HG03097 (cell line): ENCODE measurements around the gene SLC43A1.
A peak's percentile ranks its signal among the peaks of the same experiment; 100 is the strongest.
"Not testable (repeated sequence)": the region's sequence is repeated elsewhere in the genome, so short reads cannot be mapped to it uniquely, and the experiment has no call there.

Source experiments
- ATAC-seq: cut with Tn5 transposase; IDR thresholded peaks from one replicate; pipeline ENCODE4 v1.9.1; 2021; ENCODE audit not compliant: unreplicated experiment, low FRiP score

SLC43A1 gene

DNA sequence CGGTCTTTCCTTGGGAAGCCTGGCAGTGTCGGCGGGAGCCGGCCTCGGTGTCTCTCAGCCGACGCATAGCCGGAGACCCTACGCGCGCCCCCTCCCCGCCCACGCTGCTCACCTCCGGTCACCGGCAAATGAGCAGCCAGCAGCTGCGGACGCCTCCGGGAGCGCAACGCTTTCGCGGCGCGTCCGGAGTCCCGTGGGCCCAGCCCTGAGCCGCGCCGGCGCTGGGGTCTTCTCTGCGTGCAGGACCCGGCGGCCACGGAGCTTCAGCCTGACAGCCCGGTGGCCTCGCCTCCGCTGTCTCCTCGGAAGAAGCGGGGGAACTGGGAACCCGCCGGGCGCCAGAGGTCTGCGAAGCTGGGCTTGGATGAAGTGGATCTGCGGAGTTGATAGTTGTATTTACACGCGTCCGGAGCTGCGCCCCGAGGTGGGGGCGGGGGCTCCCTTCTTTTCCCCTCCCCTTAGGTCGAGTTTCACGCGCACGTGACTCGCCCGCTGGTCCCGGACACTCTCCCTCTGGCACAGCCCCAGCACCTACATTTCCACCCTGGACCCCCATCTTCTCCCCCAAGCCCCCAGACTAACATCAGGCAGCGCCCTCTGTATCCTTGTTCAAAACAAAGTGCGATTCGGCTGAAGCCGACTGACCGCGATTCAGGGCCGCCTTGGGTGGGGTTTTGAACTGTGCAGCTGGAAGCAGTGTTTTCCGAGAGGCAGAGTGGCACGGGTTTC is at the start of gene SLC43A1:
Gene SLC43A1, minus strand, starts transcription at position 371 of the 729 bp plus-strand sequence. CDS start 1,591 bp downstream, outside the sequence.
- no peak for ATAC-seq

DNA sequence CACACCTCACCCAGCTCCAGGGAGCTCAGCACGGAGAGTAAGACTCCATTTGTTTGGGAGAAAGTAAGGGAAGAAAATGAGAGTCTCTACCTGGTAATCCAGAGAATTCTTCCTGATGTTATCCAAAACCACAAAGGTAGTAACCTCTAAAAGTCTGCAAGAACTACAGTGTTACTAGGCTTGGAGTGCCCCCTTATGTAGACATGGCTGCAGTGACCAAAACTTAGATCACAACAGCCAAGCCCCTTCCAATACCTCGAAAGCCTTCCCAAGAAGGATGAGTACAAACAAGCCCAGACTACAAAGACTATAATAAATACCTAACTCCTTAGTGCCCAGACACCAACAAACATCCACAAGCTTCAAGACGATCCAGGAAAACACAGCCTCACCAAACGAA is 47.1 kb upstream of the SLC43A1 start:
- ATAC-seq: no peak

- ATAC-seq: no peak
Observed at GRCh38 chr11:57560146-57560545, 44.6 kb upstream of the SLC43A1 start.

DNA sequence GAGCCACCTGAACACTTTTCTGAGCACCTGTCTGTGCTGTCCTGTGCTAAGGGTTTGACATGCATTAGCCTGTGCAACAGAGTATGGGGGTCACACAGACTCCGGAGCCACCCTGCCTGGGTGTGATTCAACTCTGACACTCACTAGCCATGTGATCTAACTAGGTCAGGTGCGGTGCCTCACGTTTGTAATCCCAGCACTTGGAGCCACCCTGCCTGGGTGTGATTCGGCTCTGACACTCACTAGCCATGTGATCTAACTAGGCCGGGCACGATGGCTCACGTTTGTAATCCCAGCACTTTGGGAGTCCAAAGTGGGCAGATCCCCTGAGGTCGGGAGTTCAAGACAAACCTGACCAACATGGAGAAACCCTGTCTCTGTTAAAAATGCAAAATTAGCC is 40.5 kb upstream of the SLC43A1 start:
- ATAC-seq: no peak

GRCh38 chr11:57555393-57555792 is 39.9 kb upstream of the SLC43A1 start:
- ATAC-seq: no peak

DNA sequence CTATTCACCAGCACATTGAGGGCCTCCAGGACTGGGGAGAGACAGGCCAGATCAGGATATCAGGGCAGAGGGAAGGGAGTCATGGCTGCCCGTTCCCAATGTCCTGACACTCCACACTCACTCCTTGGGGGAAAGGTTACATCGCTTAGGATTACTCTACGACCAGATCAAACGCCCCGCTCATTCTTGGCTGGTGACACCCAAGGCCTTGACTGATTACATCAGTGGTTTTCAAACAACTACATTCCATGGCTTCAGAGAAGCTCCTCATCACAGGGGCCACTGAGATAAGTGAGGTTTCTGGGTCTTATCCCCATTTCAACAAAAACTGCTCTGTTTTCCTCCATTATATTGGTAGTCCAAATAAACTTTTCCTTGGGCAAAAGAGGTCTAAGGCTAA is 37.0 kb upstream of the SLC43A1 start:
- no peak for ATAC-seq

- ATAC-seq: no peak
Observed at GRCh38 chr11:57551941-57552340, 36.4 kb upstream of the SLC43A1 start.

- no peak for ATAC-seq
Observed at GRCh38 chr11:57549983-57550382, 34.5 kb upstream of the SLC43A1 start.

DNA sequence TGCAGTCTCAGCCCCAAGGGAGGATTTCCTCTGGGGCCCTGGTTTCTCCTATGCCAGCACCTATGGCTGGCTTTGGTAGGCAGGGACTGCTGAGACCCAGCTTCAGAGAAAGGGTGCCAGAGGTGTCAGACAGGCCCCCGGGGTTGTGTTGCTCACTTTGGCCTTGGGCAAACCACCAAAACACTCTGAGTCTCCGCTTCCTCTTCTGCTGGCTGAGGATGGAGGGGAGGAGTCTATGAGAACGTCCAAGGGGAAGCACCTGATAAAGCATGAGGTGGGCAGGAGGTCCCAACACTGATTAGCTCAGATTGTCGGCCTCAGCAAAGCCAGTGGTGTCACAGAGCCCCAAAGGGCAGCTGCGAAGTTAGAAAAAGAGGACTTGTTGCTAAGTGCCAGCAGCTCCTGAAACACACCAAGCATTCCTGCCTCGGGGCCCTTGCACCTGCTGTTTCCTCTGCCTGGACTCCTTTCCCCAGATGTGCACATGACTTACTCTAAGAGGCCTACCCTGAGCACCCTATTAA is 32.4 kb upstream of the SLC43A1 start:
- peak; percentile 50 for ATAC-seq

DNA sequence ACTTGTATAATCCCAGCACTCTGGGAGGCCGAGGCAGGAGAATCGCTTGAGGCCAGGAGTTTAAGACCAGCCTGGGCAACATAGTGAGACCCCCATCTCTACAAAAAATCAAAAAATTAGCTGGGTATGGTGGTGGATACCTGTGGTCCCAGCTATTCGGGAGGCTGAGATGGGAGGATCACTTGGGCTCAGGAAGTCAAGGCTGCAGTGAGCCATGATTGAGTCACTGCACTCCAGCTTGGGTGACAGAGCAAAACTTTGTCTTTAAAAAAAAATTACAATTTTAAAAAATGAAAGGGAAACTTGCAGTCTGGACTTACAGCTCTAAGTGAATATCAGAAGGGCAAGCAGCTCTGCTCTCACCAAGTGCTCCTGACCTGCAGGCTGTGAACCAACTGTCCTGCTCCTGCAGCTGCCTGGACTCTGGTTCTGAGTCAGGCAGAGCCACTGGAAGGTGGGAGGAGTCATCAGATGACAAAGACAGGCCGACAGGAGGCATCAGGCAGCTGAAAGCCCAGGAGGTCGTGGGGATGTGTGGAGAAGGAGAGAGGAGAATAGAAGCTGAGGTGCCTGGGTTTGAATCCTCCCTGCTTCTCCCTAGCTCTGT is 31.5 kb upstream of the SLC43A1 start:
- no peak for ATAC-seq

DNA sequence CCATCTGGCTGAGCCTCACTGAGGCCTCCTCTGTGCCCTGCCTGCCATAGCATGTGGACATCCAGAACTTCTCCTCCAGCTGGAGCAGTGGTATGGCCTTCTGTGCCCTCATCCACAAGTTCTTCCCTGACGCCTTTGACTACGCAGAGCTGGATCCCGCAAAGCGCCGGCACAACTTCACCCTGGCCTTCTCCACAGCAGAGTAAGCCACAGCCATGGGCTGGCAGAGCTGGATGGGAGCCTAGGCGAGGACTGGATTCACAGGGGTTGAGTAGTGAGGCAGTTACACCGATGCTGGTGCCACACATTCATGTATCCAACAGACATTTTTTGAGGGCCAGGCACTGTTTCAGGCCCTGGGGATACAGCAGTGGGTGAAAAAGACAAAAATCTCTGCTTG is 30.9 kb upstream of the SLC43A1 start:
- ATAC-seq: no peak

GRCh38 chr11:57545883-57546282 is 30.4 kb upstream of the SLC43A1 start:
- ATAC-seq: no peak

GRCh38 chr11:57544566-57544965 is 29.1 kb upstream of the SLC43A1 start:
- no peak for ATAC-seq

- no peak for ATAC-seq
Observed at GRCh38 chr11:57543593-57543992, 28.1 kb upstream of the SLC43A1 start.

DNA sequence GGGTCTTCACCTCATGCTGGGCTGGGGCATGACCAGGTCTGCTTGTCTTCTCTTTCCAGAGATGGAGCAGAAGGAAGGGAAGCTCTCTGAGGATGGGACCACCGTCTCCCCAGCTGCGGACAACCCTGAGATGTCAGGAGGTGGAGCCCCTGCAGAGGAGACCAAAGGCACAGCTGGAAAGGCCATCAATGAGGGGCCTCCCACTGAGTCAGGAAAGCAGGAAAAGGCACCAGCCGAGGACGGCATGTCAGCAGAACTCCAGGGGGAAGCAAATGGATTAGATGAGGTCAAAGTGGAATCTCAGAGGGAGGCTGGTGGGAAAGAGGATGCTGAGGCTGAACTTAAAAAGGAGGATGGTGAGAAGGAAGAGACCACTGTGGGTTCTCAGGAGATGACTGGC is 27.1 kb upstream of the SLC43A1 start:
- ATAC-seq: no peak

DNA sequence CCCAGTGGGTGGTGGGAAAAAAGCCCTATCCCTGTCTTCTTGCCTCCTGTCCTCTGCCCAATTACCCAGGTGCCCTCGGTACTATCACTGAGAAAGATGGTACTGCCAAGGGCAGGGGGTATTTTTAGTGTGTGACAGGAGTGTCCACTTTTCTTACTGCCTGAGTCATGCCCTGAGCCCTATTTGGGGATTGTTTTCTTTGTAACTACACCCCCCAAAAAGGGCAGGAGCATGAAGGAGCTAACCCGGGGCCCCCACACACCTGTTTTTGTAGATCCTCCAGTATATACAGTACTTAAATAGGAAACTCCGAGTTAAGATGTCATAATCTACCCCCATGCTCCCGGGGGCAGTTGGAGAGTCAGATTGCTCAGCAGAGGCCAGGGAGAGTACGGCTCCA is 25.7 kb upstream of the SLC43A1 start:
- ATAC-seq: no peak

GRCh38 chr11:57539342-57539741 is 23.8 kb upstream of the SLC43A1 start:
- no peak for ATAC-seq

GRCh38 chr11:57536947-57537619 is 21.6 kb upstream of the SLC43A1 start, which contains the start of gene SMTNL1:
TSS of gene SMTNL1 (plus strand) at chr11:57537595. CDS start at chr11:57542643, 5,048 bp downstream.
- ATAC-seq: no peak

DNA sequence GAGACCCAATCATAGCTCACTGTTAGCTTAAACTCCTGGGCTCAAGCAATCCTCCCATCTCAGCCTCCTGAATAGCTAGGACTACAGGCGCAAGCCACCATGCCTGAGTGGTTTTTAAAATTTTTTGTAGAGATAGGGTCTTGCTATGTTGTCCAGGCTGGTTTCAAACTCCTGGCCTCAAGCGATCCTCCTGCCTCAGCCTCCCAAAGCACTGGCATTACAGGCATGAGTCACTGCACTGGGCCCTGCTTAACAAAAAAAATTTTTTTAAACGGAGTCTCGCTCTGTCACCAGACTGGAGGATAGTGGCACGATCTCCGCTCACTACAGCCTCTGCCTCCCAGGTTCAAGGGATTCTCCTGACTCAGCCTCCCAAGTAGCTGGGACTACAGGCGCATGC is 18.9 kb upstream of the SLC43A1 start:
- ATAC-seq: not testable (repeated sequence)

DNA sequence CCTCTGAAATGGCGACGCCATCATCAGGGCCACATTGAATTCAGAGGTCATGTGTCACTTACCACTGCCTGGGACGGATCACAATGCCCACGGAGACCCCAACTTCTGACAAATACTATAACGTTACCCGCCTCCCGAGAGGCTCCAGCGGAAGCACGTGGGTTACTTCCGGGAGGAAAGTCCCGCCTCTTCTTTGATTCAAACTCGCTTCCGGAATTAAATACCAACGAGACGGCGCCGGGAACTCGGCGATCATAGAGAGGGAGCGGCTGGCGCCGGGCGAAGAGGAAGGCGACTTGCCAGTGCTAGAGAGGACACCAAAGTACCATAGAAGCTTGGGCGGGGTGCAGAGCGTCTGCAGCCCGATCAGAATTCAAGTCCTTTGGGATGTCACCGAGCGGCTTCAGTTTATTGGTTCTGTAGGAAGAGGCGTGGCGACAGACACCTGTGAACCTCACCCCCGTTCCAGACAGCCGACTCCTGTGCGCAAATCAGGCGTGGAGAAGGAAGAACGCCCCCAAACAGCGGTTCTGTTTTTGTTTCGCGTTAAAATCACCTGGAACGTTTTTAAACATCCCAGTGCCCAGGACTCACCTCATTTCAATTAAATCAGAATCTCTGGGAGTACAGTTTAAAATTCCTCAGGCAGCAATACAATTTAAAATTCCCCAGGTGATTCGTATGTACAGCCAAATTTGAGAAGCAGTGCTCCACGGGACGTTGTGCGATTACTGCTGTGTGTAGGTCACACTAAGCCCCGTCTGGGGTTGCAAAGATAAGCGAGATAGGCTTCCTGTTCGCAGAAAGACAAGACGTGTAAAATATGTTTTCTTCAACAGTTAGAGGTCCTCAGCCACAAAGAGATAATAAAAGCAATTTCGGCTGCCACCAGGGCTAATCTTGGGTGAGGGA is 15.3 kb upstream of the SLC43A1 start, which contains the start of gene TIMM10:
Gene TIMM10, minus strand, starts transcription at position 159 of the 912 bp plus-strand sequence. CDS start 565 bp downstream, outside the sequence.
- peak; percentile 98 for ATAC-seq
